CD14-positive monocyte (primary cell): ENCODE data around the gene GSTCD. TPM values are rescaled to one million over a fixed set of nuclear protein-coding genes. Genes with fewer than 3 reads are reported as not detected.

Experiments
- DNase-seq, 3 donors: peaks; one replicate each; pipeline ENCODE4 v3.0.0-alpha.2; 2011 to 2022
- H2AFZ ChIP-seq: 2 replicates; pipeline ENCODE4 v1.6.0; 2012; ENCODE audit warnings: mild to moderate bottlenecking, low read depth, low read length, inconsistent platforms; ENCODE audit not compliant: insufficient read depth, poor library complexity, severe bottlenecking
- H3K27ac ChIP-seq, 2 donors: 1 replicate in 1 of 2; 2 replicates in 1 of 2; pipeline ENCODE4 v1.5.1; 2012 to 2013; ENCODE audit warnings: low read length in 2 of 2, control low read depth in 1 of 2, inconsistent platforms in 1 of 2, low read depth in 1 of 2, mild to moderate bottlenecking in 1 of 2
- H3K27me3 ChIP-seq, 2 donors: one replicate each; pipeline versions ENCODE4 v1.6.0 to v1.6.1; 2011 to 2013; ENCODE audit warnings: low read length in 2 of 2; ENCODE audit not compliant: control insufficient read depth in 2 of 2, insufficient read depth in 2 of 2
- H3K36me3 ChIP-seq, 2 donors: replicated peaks in 1 of 2; 1 replicate in 1 of 2; 2 replicates in 1 of 2; pipeline versions ENCODE4 v1.5.1 to v1.6.1; 2012 to 2013; ENCODE audit warnings: low read length in 2 of 2, control low read depth in 1 of 2, inconsistent platforms in 1 of 2, mild to moderate bottlenecking in 1 of 2; ENCODE audit not compliant: insufficient read depth in 2 of 2, control insufficient read depth in 1 of 2
- H3K4me1 ChIP-seq, 2 donors: 1 replicate in 1 of 2; 2 replicates in 1 of 2; pipeline versions ENCODE4 v1.5.1 to v1.6.1; 2012 to 2013; ENCODE audit warnings: low read length in 2 of 2, control low read depth in 1 of 2, inconsistent platforms in 1 of 2, mild to moderate bottlenecking in 1 of 2, moderate library complexity in 1 of 2; ENCODE audit not compliant: insufficient read depth in 2 of 2, control insufficient read depth in 1 of 2
- H3K4me2 ChIP-seq: replicated peaks from 2 replicates; pipeline ENCODE3; 2012; ENCODE audit warnings: low read length, moderate library complexity, mild to moderate bottlenecking; ENCODE audit not compliant: poor library complexity, severe bottlenecking; ENCODE audit errors: extremely low read depth
- H3K4me3 ChIP-seq, 3 experiments: fragments of 200-600 bp in 1 of 3; sonication (generic) in 1 of 3; replicated peaks in 1 of 3; 1 replicate in 2 of 3; 2 replicates in 1 of 3; pipeline ENCODE4 v1.5.1; 2011 to 2013; ENCODE audit warnings: low read length in 3 of 3, mild to moderate bottlenecking in 3 of 3, control low read depth in 2 of 3, low read depth in 2 of 3, inconsistent platforms in 1 of 3, moderate library complexity in 1 of 3
- H3K79me2 ChIP-seq: 2 replicates; pipeline ENCODE4 v1.6.0; 2012; ENCODE audit warnings: mild to moderate bottlenecking, control low read depth, inconsistent platforms, low read length, moderate library complexity; ENCODE audit not compliant: insufficient read depth
- H3K9ac ChIP-seq: 2 replicates; pipeline ENCODE4 v1.6.0; 2017; ENCODE audit warnings: low read length, mild to moderate bottlenecking; ENCODE audit not compliant: insufficient read depth, poor library complexity, severe bottlenecking
- H3K9me3 ChIP-seq, 2 donors: replicated peaks in 1 of 2; 1 replicate in 1 of 2; 2 replicates in 1 of 2; pipeline versions ENCODE4 v1.5.1 to v1.6.1; 2012 to 2013; ENCODE audit warnings: low read length in 2 of 2, control low read depth in 1 of 2; ENCODE audit not compliant: control insufficient read depth in 1 of 2, insufficient read depth in 1 of 2
- H4K20me1 ChIP-seq: 2 replicates; pipeline ENCODE4 v1.6.0; 2012; ENCODE audit warnings: mild to moderate bottlenecking, low read length, control low read depth, moderate library complexity; ENCODE audit not compliant: insufficient read depth
- H3K27ac Mint-ChIP-seq, 7 donors: one replicate each; pipeline ENCODE4 v1.8.0; 2020; ENCODE audit warnings: mild to moderate bottlenecking in 7 of 7, mixed read lengths in 7 of 7, moderate library complexity in 6 of 7, inconsistent platforms in 2 of 7
- H3K27me3 Mint-ChIP-seq, 3 donors: one replicate each; pipeline ENCODE4 v1.8.0; 2021 to 2022; ENCODE audit warnings: low read depth in 3 of 3, mild to moderate bottlenecking in 3 of 3, mixed read lengths in 3 of 3, moderate library complexity in 3 of 3, inconsistent platforms in 1 of 3
- H3K36me3 Mint-ChIP-seq, 2 donors: one replicate each; pipeline ENCODE4 v1.8.0; 2020; ENCODE audit warnings: mixed read lengths in 2 of 2, inconsistent platforms in 1 of 2, mild to moderate bottlenecking in 1 of 2
- H3K4me1 Mint-ChIP-seq: one replicate; pipeline ENCODE4 v1.8.0; 2020; ENCODE audit warnings: mild to moderate bottlenecking, mixed read lengths
- H3K4me3 Mint-ChIP-seq, 2 donors: one replicate each; pipeline ENCODE4 v1.8.0; 2020; ENCODE audit warnings: mild to moderate bottlenecking in 2 of 2, mixed read lengths in 2 of 2, moderate library complexity in 1 of 2
- H3K9me3 Mint-ChIP-seq, 7 donors: one replicate each; pipeline ENCODE4 v1.8.0; 2020 to 2022; ENCODE audit warnings: mixed read lengths in 7 of 7, mild to moderate bottlenecking in 6 of 7, moderate library complexity in 6 of 7, inconsistent platforms in 2 of 7
- CTCF ChIP-seq: fragments of 200-600 bp; IDR thresholded peaks from one replicate; pipeline ENCODE4 v1.8.0; 2022; ENCODE audit warnings: antibody characterized with exemption, mild to moderate bottlenecking
- WGBS: methylation state at CpG from one replicate; pipeline ENCODE4 v1.1.5; 2013; ENCODE audit warnings: missing lambda C conversion rate; ENCODE audit not compliant: insufficient coverage; 5-methylcytosine and 5-hydroxymethylcytosine counted together
- intact Hi-C, 2 donors: fragments of 100-400 bp; cut with micrococcal nuclease; formaldehyde crosslinking; loops; one replicate each; pipeline versions ENCODE4 v1.15.0 to v1.15.1; 2023
- polyA minus RNA-seq: library from RNA; depleted of rRNA, polyadenylated mRNA; stranded (reverse); fragments of >200 nt; gene quantifications from 2 replicates; pipeline ENCODE4 v1.2.3, GENCODE V29; 2012
- polyA plus RNA-seq, 3 donors: library from polyadenylated mRNA; depleted of rRNA in 1 of 3; unstranded in 2 of 3; stranded (reverse) in 1 of 3; fragments of 300-500 nt in 2 of 3; fragments of >200 nt in 1 of 3; fragmentation: Illumina TruSeq in 2 of 3; gene quantifications; 1 replicate in 2 of 3; 2 replicates in 1 of 3; pipeline ENCODE4 v1.2.3, GENCODE V29; 2012 to 2021
- total RNA-seq, 12 experiments: library from RNA in 1 of 12; stranded (reverse) in 1 of 12; fragments of 120-200 nt in 1 of 12; gene quantifications; one replicate each; pipeline ENCODE4 v1.2.4 and lab custom pipeline; 2013 to 2026; ENCODE audit warnings: mixed read lengths in 6 of 12, inconsistent platforms in 1 of 12

The GSTCD gene
- total RNA-seq (2013), result 4.0 TPM
- polyA plus RNA-seq (1 to 10 TPM in 2 of 3 donors, under 1 TPM in 1; 0.93 to 1.5 (median 1.2) TPM), polyA minus RNA-seq (2.1 and 3.6 TPM in 2 replicates), total RNA-seq (lab: John Stamatoyannopoulos, UW) (0.92 to 6.4 (median 4.8) reads per million in 11 experiments)

- intact Hi-C loops, result no loop called here
These were observed at the start of gene GSTCD, which contains the start of gene INTS12 for GRCh38 chr4:105708181-105709080. GSTCD (plus strand) TSS chr4:105708784; CDS start chr4:105717614, 8,830 bp downstream. INTS12 (minus strand) TSS chr4:105708689; CDS start chr4:105700005, 8,684 bp downstream.

More at GRCh38 chr4:105708181-105709080, at the start of gene GSTCD, which contains the start of gene INTS12:
- H3K27ac Mint-ChIP-seq, result peak within 1 kb of the TSS; percentile 95 to 98 (median 96)
- H3K27me3 Mint-ChIP-seq, result no peaks in the 10 kb centered on the region
- Histone ChIP-seq H4K20me1 (peaks cover 4% of the 10 kb centered on the region), H3K27me3 (no peaks in the 10 kb centered on the region), H3K4me2 (peak within 1 kb of the TSS; percentile 81), H3K79me2 (peaks cover 50% of the 10 kb centered on the region), H2AFZ (peak within 1 kb of the TSS; percentile 96), H3K4me3 (peak within 1 kb of the TSS; percentile 67 to 98 (median 94)), H3K9me3 (no peaks in the 10 kb centered on the region), H3K36me3 (no peaks in the 10 kb centered on the region), H3K27ac (peak within 1 kb of the TSS; percentile 55 to 92), H3K9ac (peak within 1 kb of the TSS; percentile 90), H3K4me1 (peaks cover 15 to 21% of the 10 kb centered on the region in 2 donors)
- no peaks in the 10 kb centered on the region for H3K36me3 Mint-ChIP-seq
- no peaks in the 10 kb centered on the region for H3K9me3 Mint-ChIP-seq
- peaks cover 22% of the 10 kb centered on the region for H3K4me1 Mint-ChIP-seq
- DNase-seq, result peak; percentile 88 to 90 (median 90)
- TF ChIP-seq CTCF, result no peak
- peak within 1 kb of the TSS; percentile 97 to 99 for H3K4me3 Mint-ChIP-seq
- under 1% methylated on average over 58 of the region's 63 CpGs for WGBS
